ENCODE data around the gene NISCH.

The NISCH gene

GRCh38 chr3:52455283-52456168, at the start of gene NISCH:
Gene NISCH, plus strand, starts transcription at chr3:52455604. Its CDS starts 38 bp downstream, at chr3:52455642.
- peak within 1 kb of the TSS; percentile 98 for H3K4me2 ChIP-seq (ENCODE audit: low read length)
- H3K9ac ChIP-seq (ENCODE audit: low read length), result peak within 1 kb of the TSS; percentile 100
- peaks cover 16% of the 10 kb centered on the region for H3K36me3 ChIP-seq (replicated peaks; ENCODE audit: low read depth, low read length)
- H3K4me3 ChIP-seq (ENCODE audit: low read length), result peak within 1 kb of the TSS; percentile 93
- peak within 1 kb of the TSS; percentile 97 for H2AFZ ChIP-seq (ENCODE audit: low read depth, low read length)
- TF ChIP-seq CTCF (IDR thresholded peaks at IDR 0.05; ENCODE audit: low read depth, low read length) (no peak), EZH2phosphoT487 (IDR thresholded peaks at IDR 0.05; ENCODE audit: low read depth) (no peak)
- H3K9me3 ChIP-seq (ENCODE audit: insufficient read depth, low read length), result no peaks in the 10 kb centered on the region
- H3K4me1 ChIP-seq (ENCODE audit: low read length), result peaks cover 18% of the 10 kb centered on the region
- H3K27ac ChIP-seq (ENCODE audit: low read length), result peak within 1 kb of the TSS; percentile 51
- H3K27me3 ChIP-seq (ENCODE audit: low read depth, low read length), result no peaks in the 10 kb centered on the region
- H3K79me2 ChIP-seq (ENCODE audit: low read length), result peaks cover 24% of the 10 kb centered on the region
- H4K20me1 ChIP-seq (ENCODE audit: insufficient read depth, low read length), result no peaks in the 10 kb centered on the region

GRCh38 chr3:52406231-52406661, 49.2 kb upstream of the NISCH start:
- Histone ChIP-seq H3K9ac (ENCODE audit: low read length) (no peak overlapping the region), H3K4me2 (ENCODE audit: low read length) (no peak overlapping the region), H3K4me1 (ENCODE audit: low read length) (peaks cover 10% of the 10 kb centered on the region), H3K27ac (ENCODE audit: low read length) (no peak overlapping the region), H3K36me3 (replicated peaks; ENCODE audit: low read depth, low read length) (peaks cover 62% of the 10 kb centered on the region), H2AFZ (ENCODE audit: low read depth, low read length) (no peak overlapping the region), H3K4me3 (ENCODE audit: low read length) (no peak overlapping the region), H4K20me1 (ENCODE audit: insufficient read depth, low read length) (no peaks in the 10 kb centered on the region), H3K9me3 (ENCODE audit: insufficient read depth, low read length) (no peaks in the 10 kb centered on the region), H3K27me3 (ENCODE audit: low read depth, low read length) (no peaks in the 10 kb centered on the region), H3K79me2 (ENCODE audit: low read length) (peaks cover 24% of the 10 kb centered on the region)
- TF ChIP-seq CTCF (IDR thresholded peaks at IDR 0.05; ENCODE audit: low read depth, low read length) (no peak), EZH2phosphoT487 (IDR thresholded peaks at IDR 0.05; ENCODE audit: low read depth) (no peak)

- Histone ChIP-seq H3K27ac (ENCODE audit: low read length) (no peak overlapping the region), H3K4me3 (ENCODE audit: low read length) (no peak overlapping the region), H3K4me1 (ENCODE audit: low read length) (peaks cover 17% of the 10 kb centered on the region), H3K9me3 (ENCODE audit: insufficient read depth, low read length) (no peaks in the 10 kb centered on the region), H3K36me3 (replicated peaks; ENCODE audit: low read depth, low read length) (peaks cover 55% of the 10 kb centered on the region), H4K20me1 (ENCODE audit: insufficient read depth, low read length) (no peaks in the 10 kb centered on the region), H3K9ac (ENCODE audit: low read length) (no peak overlapping the region), H2AFZ (ENCODE audit: low read depth, low read length) (no peak overlapping the region), H3K27me3 (ENCODE audit: low read depth, low read length) (no peaks in the 10 kb centered on the region), H3K79me2 (ENCODE audit: low read length) (peaks cover 28% of the 10 kb centered on the region), H3K4me2 (ENCODE audit: low read length) (no peak overlapping the region)
- TF ChIP-seq EZH2phosphoT487 (IDR thresholded peaks at IDR 0.05; ENCODE audit: low read depth), result no peak
- no peak for TF ChIP-seq CTCF (IDR thresholded peaks at IDR 0.05; ENCODE audit: low read depth, low read length)
Measured at GRCh38 chr3:52406791-52407510, 48.5 kb upstream of the NISCH start.

GRCh38 chr3:52407779-52408178, 47.6 kb upstream of the NISCH start:
- H2AFZ ChIP-seq (ENCODE audit: low read depth, low read length), result no peak overlapping the region
- no peak overlapping the region for H3K27ac ChIP-seq (ENCODE audit: low read length)
- no peaks in the 10 kb centered on the region for H3K27me3 ChIP-seq (ENCODE audit: low read depth, low read length)
- no peak overlapping the region for H3K4me3 ChIP-seq (ENCODE audit: low read length)
- no peak for TF ChIP-seq CTCF (IDR thresholded peaks at IDR 0.05; ENCODE audit: low read depth, low read length)
- no peak for TF ChIP-seq EZH2phosphoT487 (IDR thresholded peaks at IDR 0.05; ENCODE audit: low read depth)
- no peaks in the 10 kb centered on the region for H4K20me1 ChIP-seq (ENCODE audit: insufficient read depth, low read length)
- no peak overlapping the region for H3K9ac ChIP-seq (ENCODE audit: low read length)
- H3K9me3 ChIP-seq (ENCODE audit: insufficient read depth, low read length), result no peaks in the 10 kb centered on the region
- peaks cover 47% of the 10 kb centered on the region for H3K36me3 ChIP-seq (replicated peaks; ENCODE audit: low read depth, low read length)
- H3K79me2 ChIP-seq (ENCODE audit: low read length), result peaks cover 28% of the 10 kb centered on the region
- no peak overlapping the region for H3K4me2 ChIP-seq (ENCODE audit: low read length)
- H3K4me1 ChIP-seq (ENCODE audit: low read length), result peaks cover 17% of the 10 kb centered on the region

All from OCI-LY3 (cell line).